ENCODE data around the gene HSPA4. TPM values are rescaled to one million over a fixed set of nuclear protein-coding genes. Genes with fewer than 3 reads are reported as not detected.
"Not testable (repeated sequence)": the region's sequence is repeated elsewhere in the genome, so short reads cannot be mapped to it uniquely, and the experiment has no call there.

The HSPA4 gene
- polyA plus RNA-seq, 4 donors, result 30.9 to 67.1 (median 41.1) TPM

DNA sequence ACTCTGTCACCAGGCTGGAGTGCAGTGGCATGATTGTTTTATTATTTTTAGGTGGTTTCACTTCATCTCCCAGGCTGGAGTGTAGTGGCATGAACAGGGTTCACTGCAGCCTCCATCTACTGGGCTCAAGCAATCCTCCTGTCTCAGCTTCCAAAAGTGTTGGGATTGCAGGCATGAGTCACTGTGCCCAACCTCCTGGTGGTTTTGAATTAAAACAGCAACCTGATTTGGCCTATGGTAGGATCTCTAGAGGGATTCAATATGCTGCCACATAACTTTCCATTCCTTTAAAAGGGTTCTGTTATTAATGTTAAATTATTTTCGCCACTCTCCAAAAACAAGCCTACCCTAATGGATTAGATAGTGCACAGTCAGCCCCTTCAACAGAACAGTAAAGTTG lies 9.9 kb upstream of the HSPA4 start:
- no peaks in the 10 kb centered on the region for H3K4me1 ChIP-seq (ENCODE audit: control insufficient read depth in 3 of 3, insufficient read depth in 2 of 3, low read depth in 1 of 3, low read length in 2 of 3)
- FAIRE-seq, result no peak
- H3K36me3 ChIP-seq (ENCODE audit: control insufficient read depth in 3 of 3, insufficient read depth in 2 of 3, low read depth in 1 of 3, low read length in 3 of 3), result no peaks in the 10 kb centered on the region
- no peak for DNase-seq
- no peak overlapping the region for H3K27ac ChIP-seq (ENCODE audit: low read depth in 1 of 3, low read length in 2 of 3)
- H3K9me3 ChIP-seq (ENCODE audit: control insufficient read depth in 2 of 2, insufficient read depth in 1 of 2, low read depth in 1 of 2, low read length in 1 of 2), result no peaks in the 10 kb centered on the region
- 85 to 89% (median 88%) methylated on average over 1 of the region's 1 CpG for WGBS, 3 donors
- H3K4me3 ChIP-seq (ENCODE audit: low read depth in 1 of 3, low read length in 3 of 3), result no peak overlapping the region
- no peaks in the 10 kb centered on the region for H3K27me3 ChIP-seq (ENCODE audit: control insufficient read depth in 3 of 3, insufficient read depth in 3 of 3, low read length in 3 of 3)

DNA sequence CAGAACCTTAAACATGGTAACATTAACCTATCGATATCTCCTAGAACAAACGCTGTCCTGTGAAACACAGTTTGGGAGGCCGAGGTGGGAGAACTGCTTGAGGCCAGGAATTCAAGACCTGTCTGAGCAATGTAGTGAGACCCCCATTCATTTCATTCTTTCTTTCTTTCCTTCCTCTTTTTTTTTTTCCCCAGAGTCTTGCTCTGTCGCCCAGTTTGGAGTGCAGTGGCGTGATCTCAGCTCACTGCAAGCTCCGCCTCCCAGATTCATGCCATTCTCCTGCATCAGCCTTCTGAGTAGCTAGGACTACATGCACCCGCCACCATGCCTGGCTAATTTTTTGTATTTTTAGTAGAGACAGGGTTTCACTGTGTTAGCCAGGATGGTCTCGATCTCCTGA lies 5.3 kb upstream of the HSPA4 start:
- not testable (repeated sequence) for H3K9me3 ChIP-seq (ENCODE audit: control insufficient read depth in 2 of 2, insufficient read depth in 1 of 2, low read depth in 1 of 2, low read length in 1 of 2)

DNA sequence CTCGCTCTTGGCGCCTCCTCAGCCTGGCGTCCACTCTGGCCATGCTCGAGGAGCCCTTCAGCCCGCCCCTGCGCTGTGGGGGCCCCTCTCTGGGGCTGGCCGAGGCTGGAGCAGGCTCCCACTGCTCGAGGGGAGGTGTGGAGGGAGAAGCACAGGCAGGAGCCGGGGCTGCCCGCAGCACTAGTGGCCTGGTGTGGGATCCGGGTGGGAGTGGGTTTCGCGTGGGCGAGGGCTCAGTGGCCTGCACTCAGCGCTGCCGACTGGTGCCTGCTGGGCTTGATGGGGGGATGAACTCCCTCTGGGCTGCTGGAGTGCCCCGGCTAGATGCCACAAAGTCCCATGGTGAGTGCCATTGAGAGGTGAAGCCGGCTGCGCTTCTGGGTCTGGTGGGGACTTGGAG lies 4.4 kb upstream of the HSPA4 start:
- 96 to 98% (median 96%) methylated on average over 19 of the region's 19 CpGs for WGBS, 3 donors
- FAIRE-seq, result no peak
- DNase-seq, result no peak

More for the DNA sequence above, 5.3 kb upstream of the HSPA4 start:
- not testable (repeated sequence) for H3K27ac ChIP-seq (ENCODE audit: low read depth in 1 of 3, low read length in 2 of 3); DNase-seq; H3K4me3 ChIP-seq (ENCODE audit: low read depth in 1 of 3, low read length in 3 of 3); H3K36me3 ChIP-seq (ENCODE audit: control insufficient read depth in 3 of 3, insufficient read depth in 2 of 3, low read depth in 1 of 3, low read length in 3 of 3); H3K27me3 ChIP-seq (ENCODE audit: control insufficient read depth in 3 of 3, insufficient read depth in 3 of 3, low read length in 3 of 3); FAIRE-seq
- peaks cover 4 to 16% (median 9%) of the 10 kb centered on the region in 3 donors for H3K4me1 ChIP-seq (ENCODE audit: control insufficient read depth in 3 of 3, insufficient read depth in 2 of 3, low read depth in 1 of 3, low read length in 2 of 3)
- WGBS, 3 donors, result 87 to 96% (median 90%) methylated on average over 8 of the region's 8 CpGs

DNA sequence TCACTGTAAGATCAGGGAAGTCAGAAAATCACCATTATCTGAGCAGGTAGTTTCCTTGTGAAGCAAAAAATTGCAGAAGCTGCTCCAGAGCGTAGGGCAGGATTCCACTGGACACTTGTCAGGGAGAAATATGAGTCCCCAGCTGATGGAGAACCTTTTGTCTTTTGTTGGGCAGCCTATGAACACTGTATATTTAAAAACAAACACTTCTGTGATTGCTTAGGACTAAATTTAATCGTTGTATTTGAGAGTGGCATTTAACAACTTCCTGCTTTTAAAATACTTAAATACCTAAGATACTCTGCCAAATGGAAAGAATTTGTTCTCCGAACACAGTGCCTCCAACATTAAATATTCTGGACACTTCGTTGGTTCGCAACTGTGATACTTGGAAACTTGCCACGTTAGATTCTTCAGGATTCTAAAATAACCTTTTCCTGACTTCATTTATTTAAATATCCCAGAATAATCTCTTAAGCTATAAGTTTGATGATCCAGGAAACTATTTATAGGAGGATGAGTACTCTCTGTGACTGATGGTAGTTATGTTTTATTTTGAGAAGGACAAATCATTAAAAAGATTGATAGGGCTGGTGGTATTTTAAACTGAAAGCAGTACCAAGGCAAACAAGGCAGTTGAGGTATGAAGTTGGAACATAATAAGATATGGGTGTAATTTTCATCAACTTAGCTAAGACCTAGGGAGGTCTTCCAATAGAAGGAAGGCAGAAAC lies 2.7 kb upstream of the HSPA4 start:
- Histone ChIP-seq H3K27me3 (ENCODE audit: control insufficient read depth in 3 of 3, insufficient read depth in 3 of 3, low read length in 3 of 3) (no peaks in the 10 kb centered on the region), H3K4me3 (ENCODE audit: low read depth in 1 of 3, low read length in 3 of 3) (no peak overlapping the region), H3K27ac (ENCODE audit: low read depth in 1 of 3, low read length in 2 of 3) (no peak overlapping the region), H3K9me3 (ENCODE audit: control insufficient read depth in 2 of 2, insufficient read depth in 1 of 2, low read depth in 1 of 2, low read length in 1 of 2) (no peaks in the 10 kb centered on the region), H3K36me3 (ENCODE audit: control insufficient read depth in 3 of 3, insufficient read depth in 2 of 3, low read depth in 1 of 3, low read length in 3 of 3) (peaks cover 0 to 8% (median 0%) of the 10 kb centered on the region in 3 donors), H3K4me1 (ENCODE audit: control insufficient read depth in 3 of 3, insufficient read depth in 2 of 3, low read depth in 1 of 3, low read length in 2 of 3) (peaks cover 7 to 16% (median 14%) of the 10 kb centered on the region in 3 donors)
- 51 to 70% (median 69%) methylated on average over 6 of the region's 6 CpGs for WGBS, 3 donors
- peak in 1 of 2 donors; percentile 7 for DNase-seq
- FAIRE-seq, result no peak

More for the DNA sequence above, 4.4 kb upstream of the HSPA4 start:
- peaks cover 4 to 16% (median 9%) of the 10 kb centered on the region in 3 donors for H3K4me1 ChIP-seq (ENCODE audit: control insufficient read depth in 3 of 3, insufficient read depth in 2 of 3, low read depth in 1 of 3, low read length in 2 of 3)
- H3K9me3 ChIP-seq (ENCODE audit: control insufficient read depth in 2 of 2, insufficient read depth in 1 of 2, low read depth in 1 of 2, low read length in 1 of 2), result no peaks in the 10 kb centered on the region
- H3K27me3 ChIP-seq (ENCODE audit: control insufficient read depth in 3 of 3, insufficient read depth in 3 of 3, low read length in 3 of 3), result no peaks in the 10 kb centered on the region
- H3K36me3 ChIP-seq (ENCODE audit: control insufficient read depth in 3 of 3, insufficient read depth in 2 of 3, low read depth in 1 of 3, low read length in 3 of 3), result no peaks in the 10 kb centered on the region
- no peak overlapping the region for H3K4me3 ChIP-seq (ENCODE audit: low read depth in 1 of 3, low read length in 3 of 3)
- no peak overlapping the region for H3K27ac ChIP-seq (ENCODE audit: low read depth in 1 of 3, low read length in 2 of 3)

DNA sequence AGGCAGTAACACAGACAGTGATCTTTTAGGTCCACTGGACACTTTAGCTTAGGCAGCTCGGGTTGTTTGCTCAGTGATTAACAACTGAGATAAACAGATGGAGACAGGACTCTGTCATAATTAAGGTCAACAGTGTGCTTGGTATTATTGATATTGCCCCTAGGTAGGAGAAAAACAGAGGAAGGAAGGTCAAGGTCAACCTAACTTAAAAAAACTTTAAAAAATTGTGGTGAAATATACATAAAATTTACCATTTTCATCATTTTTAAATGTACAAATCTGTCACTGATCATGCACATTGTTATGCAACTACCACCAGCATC lies 2.1 kb upstream of the HSPA4 start:
- H3K27me3 ChIP-seq (ENCODE audit: control insufficient read depth in 3 of 3, insufficient read depth in 3 of 3, low read length in 3 of 3), result no peaks in the 10 kb centered on the region
- no peak overlapping the region for H3K27ac ChIP-seq (ENCODE audit: low read depth in 1 of 3, low read length in 2 of 3)
- H3K9me3 ChIP-seq (ENCODE audit: control insufficient read depth in 2 of 2, insufficient read depth in 1 of 2, low read depth in 1 of 2, low read length in 1 of 2), result no peaks in the 10 kb centered on the region
- no peak overlapping the region for H3K4me3 ChIP-seq (ENCODE audit: low read depth in 1 of 3, low read length in 3 of 3)
- DNase-seq (peak; percentile 50 to 58), FAIRE-seq (no peak)
- peaks cover 0 to 8% (median 0%) of the 10 kb centered on the region in 3 donors for H3K36me3 ChIP-seq (ENCODE audit: control insufficient read depth in 3 of 3, insufficient read depth in 2 of 3, low read depth in 1 of 3, low read length in 3 of 3)
- 14 to 33% (median 19%) methylated on average over 1 of the region's 1 CpG for WGBS, 3 donors
- H3K4me1 ChIP-seq (ENCODE audit: control insufficient read depth in 3 of 3, insufficient read depth in 2 of 3, low read depth in 1 of 3, low read length in 2 of 3), result peaks cover 7 to 16% (median 14%) of the 10 kb centered on the region in 3 donors

DNA sequence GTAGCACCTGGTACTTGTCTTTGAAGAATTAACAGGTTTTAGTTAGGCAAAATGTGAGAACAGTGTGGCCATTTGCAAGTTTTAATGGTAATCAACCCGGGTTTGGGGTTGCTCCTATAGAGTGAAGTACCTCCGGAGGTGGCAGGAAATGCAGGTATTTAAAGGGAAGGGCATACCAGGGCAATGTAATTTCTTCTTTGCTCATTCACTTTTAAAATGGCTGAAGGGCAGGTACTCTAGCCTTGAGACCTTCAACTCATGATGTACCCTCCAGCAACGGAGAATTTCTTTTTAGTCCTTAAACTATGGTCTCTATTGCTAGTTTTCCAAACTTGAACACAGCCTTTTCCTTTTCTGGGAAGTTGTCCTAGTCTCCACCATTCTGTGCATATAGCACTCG lies 1.3 kb upstream of the HSPA4 start:
- Histone ChIP-seq H3K9me3 (ENCODE audit: control insufficient read depth in 2 of 2, insufficient read depth in 1 of 2, low read depth in 1 of 2, low read length in 1 of 2) (no peaks in the 10 kb centered on the region), H3K27ac (ENCODE audit: low read depth in 1 of 3, low read length in 2 of 3) (peak overlapping the region; percentile 99 to 100 (median 100)), H3K4me3 (ENCODE audit: low read depth in 1 of 3, low read length in 3 of 3) (peak overlapping the region in 2 of 3 donors; percentile 77 to 93), H3K36me3 (ENCODE audit: control insufficient read depth in 3 of 3, insufficient read depth in 2 of 3, low read depth in 1 of 3, low read length in 3 of 3) (peaks cover 0 to 8% (median 0%) of the 10 kb centered on the region in 3 donors), H3K4me1 (ENCODE audit: control insufficient read depth in 3 of 3, insufficient read depth in 2 of 3, low read depth in 1 of 3, low read length in 2 of 3) (peaks cover 7 to 16% (median 14%) of the 10 kb centered on the region in 3 donors), H3K27me3 (ENCODE audit: control insufficient read depth in 3 of 3, insufficient read depth in 3 of 3, low read length in 3 of 3) (no peaks in the 10 kb centered on the region)
- FAIRE-seq (no peak), DNase-seq (peak in 1 of 2 donors; percentile 37)
- WGBS, 3 donors, result 39 to 44% (median 43%) methylated on average over 4 of the region's 4 CpGs

DNA sequence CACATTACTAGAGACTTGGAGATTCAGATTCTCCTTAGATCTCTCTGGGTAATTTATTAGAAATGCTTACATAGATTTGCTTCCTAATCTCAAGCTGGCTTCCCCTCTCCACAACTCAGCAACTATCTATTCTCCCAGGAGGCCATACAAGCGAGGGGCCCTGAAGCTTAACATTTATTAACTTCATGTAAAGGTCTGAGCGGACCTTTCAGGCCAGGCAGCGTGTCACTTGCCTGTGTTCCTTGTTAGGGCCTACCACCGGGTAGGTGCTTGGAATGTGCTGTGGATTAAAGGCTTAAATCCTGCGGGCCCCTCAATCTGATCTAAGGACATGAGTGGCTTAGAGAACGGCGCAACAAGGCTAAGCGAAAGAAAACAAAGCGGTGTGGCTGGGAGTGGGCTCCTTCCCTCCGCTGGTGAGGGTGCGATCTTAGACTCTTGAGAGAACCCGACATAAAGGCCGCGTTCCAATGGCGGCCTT lies 712 bp upstream of the HSPA4 start:
- WGBS, 3 donors, result 2 to 3% (median 3%) methylated on average over 14 to 15 of the region's 15 CpGs
- no peaks in the 10 kb centered on the region for H3K9me3 ChIP-seq (ENCODE audit: control insufficient read depth in 2 of 2, insufficient read depth in 1 of 2, low read depth in 1 of 2, low read length in 1 of 2)
- peaks cover 0 to 8% (median 0%) of the 10 kb centered on the region in 3 donors for H3K36me3 ChIP-seq (ENCODE audit: control insufficient read depth in 3 of 3, insufficient read depth in 2 of 3, low read depth in 1 of 3, low read length in 3 of 3)
- H3K4me3 ChIP-seq (ENCODE audit: low read depth in 1 of 3, low read length in 3 of 3), result peak overlapping the region; percentile 77 to 93 (median 92)
- FAIRE-seq, result no peak
- H3K27ac ChIP-seq (ENCODE audit: low read depth in 1 of 3, low read length in 2 of 3), result peak overlapping the region; percentile 99 to 100 (median 100)
- no peaks in the 10 kb centered on the region for H3K27me3 ChIP-seq (ENCODE audit: control insufficient read depth in 3 of 3, insufficient read depth in 3 of 3, low read length in 3 of 3)
- H3K4me1 ChIP-seq (ENCODE audit: control insufficient read depth in 3 of 3, insufficient read depth in 2 of 3, low read depth in 1 of 3, low read length in 2 of 3), result peaks cover 7 to 16% (median 14%) of the 10 kb centered on the region in 3 donors
- no peak for DNase-seq

DNA sequence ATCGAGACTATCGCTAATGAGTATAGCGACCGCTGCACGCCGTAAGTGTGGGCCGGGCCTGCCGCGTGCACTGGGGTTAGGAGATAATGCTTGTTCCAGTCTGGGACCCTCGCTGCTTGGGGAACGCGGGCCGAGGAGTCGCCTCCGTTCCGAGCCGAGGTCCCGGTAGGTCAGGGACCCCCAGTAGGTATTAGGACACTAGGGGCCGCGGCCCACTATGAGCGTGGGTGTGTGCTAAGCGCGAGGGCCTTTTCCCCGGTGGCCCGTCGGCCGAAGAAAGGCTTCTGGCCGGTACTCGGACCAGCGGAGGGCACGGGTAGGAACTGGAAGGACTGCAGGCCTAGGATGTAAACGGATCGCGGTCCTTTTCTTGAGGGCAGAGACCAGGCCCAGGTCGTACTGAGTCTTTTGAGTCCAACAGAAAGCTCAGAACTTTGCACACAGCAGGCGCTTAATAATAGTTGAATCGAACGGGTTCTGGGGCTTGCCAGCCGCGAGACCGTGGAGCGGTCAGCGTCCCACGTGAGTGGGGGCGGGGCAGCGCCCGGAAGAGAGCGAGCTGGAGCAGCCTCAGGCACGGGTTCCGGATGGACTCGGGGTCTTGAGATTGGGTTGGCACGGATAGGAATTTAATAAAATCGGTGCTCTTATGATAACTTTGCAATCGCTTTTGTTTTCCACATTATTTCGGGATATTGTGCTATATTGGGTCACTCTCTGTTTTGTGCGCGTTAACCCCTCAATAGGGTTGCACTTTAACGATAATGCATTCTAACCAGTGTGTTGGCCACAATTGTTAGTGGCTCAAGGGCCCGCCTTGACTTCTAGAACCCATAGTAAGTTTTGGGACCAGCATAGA lies 733 bp downstream of the HSPA4 start:
- FAIRE-seq, result no peak
- H3K4me1 ChIP-seq (ENCODE audit: control insufficient read depth in 3 of 3, insufficient read depth in 2 of 3, low read depth in 1 of 3, low read length in 2 of 3), result peaks cover 7 to 18% (median 16%) of the 10 kb centered on the region in 3 donors

More for the DNA sequence above, 733 bp downstream of the HSPA4 start:
- WGBS, 3 donors, result 1% methylated on average over 51 to 59 of the region's 59 CpGs
- Histone ChIP-seq H3K4me3 (ENCODE audit: low read depth in 1 of 3, low read length in 3 of 3) (peak overlapping the region; percentile 77 to 93 (median 92)), H3K27me3 (ENCODE audit: control insufficient read depth in 3 of 3, insufficient read depth in 3 of 3, low read length in 3 of 3) (no peaks in the 10 kb centered on the region), H3K36me3 (ENCODE audit: control insufficient read depth in 3 of 3, insufficient read depth in 2 of 3, low read depth in 1 of 3, low read length in 3 of 3) (peaks cover 0 to 8% (median 0%) of the 10 kb centered on the region in 3 donors), H3K9me3 (ENCODE audit: control insufficient read depth in 2 of 2, insufficient read depth in 1 of 2, low read depth in 1 of 2, low read length in 1 of 2) (no peaks in the 10 kb centered on the region), H3K27ac (ENCODE audit: low read depth in 1 of 3, low read length in 2 of 3) (peak overlapping the region; percentile 99 to 100 (median 100))
- DNase-seq, result peak; percentile 62 to 81

All from small intestine (tissue), 7 donors.